Activated gamma-delta T cell (primary cell): Measurements from ENCODE around the gene TRIM66.

Experiments used
- DNase-seq: peaks from one replicate; lab custom pipeline; 2025; lab: John Stamatoyannopoulos, UW

Gene TRIM66

DNA sequence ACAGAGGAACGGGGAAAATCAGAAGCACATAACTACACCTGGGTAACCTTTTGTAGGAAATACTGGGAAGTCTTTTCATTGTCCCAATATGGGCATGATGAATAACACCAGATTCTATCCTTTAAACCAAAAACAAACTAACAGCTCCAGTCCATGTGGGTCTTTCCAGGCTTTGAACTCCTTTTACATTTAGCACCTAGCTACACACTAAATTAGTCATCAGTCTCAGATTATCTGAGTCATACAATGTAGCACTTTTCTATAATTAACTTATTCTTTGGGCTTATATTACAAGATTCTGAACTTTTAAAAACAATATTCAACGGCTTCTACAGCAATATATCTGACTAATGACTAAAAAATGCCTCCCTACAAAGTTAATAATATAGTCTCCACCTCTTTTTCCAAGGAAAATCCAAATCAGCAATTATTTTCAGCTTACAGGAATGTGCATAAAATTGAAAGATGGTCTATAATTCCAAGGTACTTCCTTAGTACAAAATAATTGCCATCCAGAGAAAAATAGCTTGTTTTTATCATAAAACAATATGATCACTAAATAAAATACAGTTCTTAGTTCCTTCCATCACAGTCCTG lies 114.8 kb downstream of the TRIM66 start:
- no peak for DNase-seq

DNA sequence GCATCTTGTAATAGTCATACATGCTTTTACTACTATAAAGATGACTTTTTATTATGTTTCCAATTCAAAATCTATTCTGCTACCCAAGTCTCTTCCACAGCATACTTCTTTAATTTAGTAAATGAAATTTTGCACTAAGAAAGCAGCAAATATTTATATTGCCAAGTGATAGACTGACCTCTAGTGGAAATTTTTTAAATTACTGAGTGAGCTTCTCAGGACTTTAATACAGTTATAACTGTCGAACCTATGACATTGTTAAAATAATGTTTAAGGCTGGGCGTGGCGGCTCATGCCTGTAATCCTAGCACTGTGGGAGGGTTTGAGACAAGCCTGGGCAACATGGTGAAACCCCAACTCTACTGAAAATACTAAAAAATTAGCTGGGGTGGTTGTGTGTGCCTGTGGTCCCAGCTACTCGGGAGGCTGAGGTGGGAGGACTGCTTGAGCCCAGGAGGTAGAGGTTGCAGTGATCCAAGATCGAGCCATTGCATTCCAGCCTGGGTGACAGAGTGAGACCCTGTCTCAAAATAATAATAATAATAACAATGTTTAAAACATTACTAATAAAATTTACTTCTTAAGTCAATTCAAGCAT lies 115.8 kb downstream of the TRIM66 start:
- no peak for DNase-seq

DNA sequence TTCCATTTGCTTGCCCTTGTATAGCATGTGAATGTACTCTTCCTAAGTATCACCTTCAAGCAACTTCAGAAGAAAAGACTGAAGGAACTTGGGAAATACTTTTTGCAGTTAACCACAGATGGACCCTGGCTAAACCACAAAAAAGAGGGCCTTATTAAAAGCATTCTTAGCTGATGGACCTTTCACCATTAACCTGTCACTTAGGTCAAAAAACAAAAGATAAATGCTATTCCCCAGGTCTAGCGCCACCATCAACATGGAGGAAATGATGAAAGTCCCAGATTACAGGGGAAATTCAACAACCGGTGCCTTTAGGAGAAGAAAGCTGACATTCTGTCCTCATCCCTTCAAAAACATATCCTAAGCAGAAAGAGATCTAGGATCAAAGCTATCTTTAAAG lies 117.9 kb downstream of the TRIM66 start:
- DNase-seq: no peak
